K562 (cell line): ENCODE data around the gene RNF114. TPM values are rescaled to one million over a fixed set of nuclear protein-coding genes. Genes with fewer than 3 reads are reported as not detected.

ENCODE experiments used
- BCL6 ChIP-seq: fragments of 250-450 bp; sonication (Bioruptor Pico); IDR thresholded peaks from 2 replicates; pipeline ENCODE4 v1.4.0; 2020
- GMEB1 ChIP-seq: fragments of 250-450 bp; sonication (Bioruptor Pico); IDR thresholded peaks from 2 replicates; pipeline ENCODE4 v1.4.0; 2020; ENCODE audit warnings: mild to moderate bottlenecking
- HDAC1 ChIP-seq, 2 experiments: fragments of 450-650 bp; IDR thresholded peaks; 2 replicates each; pipeline ENCODE4 v1.6.1; 2016 to 2017; ENCODE audit warnings: inconsistent platforms in 1 of 2, mild to moderate bottlenecking in 1 of 2, moderate library complexity in 1 of 2
- L3MBTL2 ChIP-seq: fragments of 450-650 bp; IDR thresholded peaks from 2 replicates; pipeline ENCODE4 v1.6.1; 2016; ENCODE audit warnings: mild to moderate bottlenecking, moderate library complexity
- MCM7 ChIP-seq, 2 experiments: fragments of 450-650 bp; IDR thresholded peaks; 2 replicates each; pipeline ENCODE4 v1.6.1; 2016 to 2018
- MTA3 ChIP-seq: fragments of 450-650 bp; formaldehyde crosslinking; IDR thresholded peaks from 2 replicates; pipeline ENCODE4 v1.6.1; 2017; ENCODE audit warnings: mild to moderate bottlenecking, borderline replicate concordance
- NFATC3 ChIP-seq: fragments of 450-650 bp; IDR thresholded peaks from 2 replicates; pipeline ENCODE4 v1.6.1; 2017; ENCODE audit warnings: mild to moderate bottlenecking
- NFRKB ChIP-seq: fragments of 450-650 bp; IDR thresholded peaks from 2 replicates; pipeline ENCODE4 v1.6.1; 2016; ENCODE audit warnings: low read depth
- RBM25 ChIP-seq: fragments of 200-400 bp; formaldehyde crosslinking; IDR thresholded peaks from 2 replicates; pipeline ENCODE4 v1.6.1; 2018; ENCODE audit warnings: low read length, low read depth, moderate library complexity; ENCODE audit not compliant: severe bottlenecking
- SMARCE1 ChIP-seq: fragments of 450-650 bp; IDR thresholded peaks from 2 replicates; pipeline ENCODE4 v1.7.1; 2016; ENCODE audit warnings: mild to moderate bottlenecking
- TFAP4 ChIP-seq: sonication (generic); formaldehyde crosslinking; IDR thresholded peaks from 2 replicates; pipeline ENCODE4 v1.8.0; 2022; ENCODE audit warnings: missing genetic modification reagents, mild to moderate bottlenecking, moderate library complexity, borderline replicate concordance
- THRB ChIP-seq: fragments of 450-650 bp; formaldehyde crosslinking; conservative IDR thresholded peaks from 2 replicates; pipeline ENCODE4 v1.4.0; 2022; ENCODE audit warnings: mild to moderate bottlenecking, missing genetic modification characterization
- U2AF1 ChIP-seq: fragments of 200-400 bp; formaldehyde crosslinking; optimal IDR thresholded peaks from 2 replicates; pipeline ENCODE3; 2017; ENCODE audit warnings: mild to moderate bottlenecking, low read depth, low read length, moderate library complexity
- ZNF239 ChIP-seq: fragments of 250-450 bp; sonication (Bioruptor Pico); IDR thresholded peaks from 2 replicates; pipeline ENCODE4 v1.4.0; 2020; ENCODE audit warnings: mild to moderate bottlenecking
- ZNF318 ChIP-seq, 2 experiments: fragments of 450-650 bp; IDR thresholded peaks; 2 replicates each; pipeline ENCODE4 v1.6.1; 2016; ENCODE audit warnings: mild to moderate bottlenecking in 2 of 2, borderline replicate concordance in 1 of 2, low read depth in 1 of 2, moderate library complexity in 1 of 2
- polyA plus RNA-seq, 8 experiments: library from polyadenylated mRNA; depleted of rRNA in 4 of 8; stranded (reverse) in 5 of 8; unstranded in 3 of 8; fragments of >200 nt; fragmentation: Nextera tagmentation in 2 of 8; fragmentation: Illumina TruSeq in 1 of 8; extraction: Ambion mirVana in 2 of 8; extraction: Trizol in 1 of 8; gene quantifications; 2 replicates each; pipeline versions ENCODE4 v1.2.1 to v1.2.3, GENCODE V29; 2011 to 2014; ENCODE audit warnings: inconsistent platforms in 1 of 8, missing spikeins in 1 of 8
- total RNA-seq, 7 experiments: library from RNA; depleted of rRNA in 6 of 7; stranded (reverse); fragments of >200 nt in 6 of 7; fragmentation: Illumina TruSeq in 2 of 7; extraction: Trizol in 2 of 7; gene quantifications; 2 replicates each; pipeline versions ENCODE4 v1.2.1 to v1.2.3, GENCODE V29; 2011 to 2021; ENCODE audit warnings: low replicate concordance in 1 of 7

Gene RNF114
- total and polyA plus RNA-seq, 9 of the 15 experiments (the other 6 are each of a cell fraction or from before 2014, with no cell fraction given) = 38.6 to 111 (median 62.6) TPM

GRCh38 chr20:49982346-49983122 lies 46.3 kb downstream of the RNF114 start, which contains the start of gene SNAI1 (continued):
- TF ChIP-seq GMEB1 (CRISPR knock-in tag) (peak; percentile 44), NFRKB (no peak; the same call in 1 of the 2 replicates), BCL6 (CRISPR knock-in tag) (no peak), U2AF1 (no peak), NFATC3 (no peak), THRB (CRISPR knock-in tag) (no peak), ZNF318 (IDR thresholded peaks at IDR 0.05; ENCODE audit: borderline replicate concordance in 1 of 2, low read depth in 1 of 2) (no peak), L3MBTL2 (peak; percentile 99), HDAC1 (IDR thresholded peaks at IDR 0.05) (peak in 1 of 2 experiments; percentile 78; a peak in 2 of 4 replicates), RBM25 (no peak), SMARCE1 (0 out of 2 replicates have a peak, but pooled peaks have one; percentile 49), ZNF239 (CRISPR knock-in tag) (no peak), MCM7 (IDR thresholded peaks at IDR 0.05) (no peak), TFAP4 (CRISPR knock-in tag) (peak; percentile 63; the same call in 1 of the 2 replicates), MTA3 (peak; percentile 72)
